ENCODE measurements around the gene ZNRF1. TPM values are rescaled to one million over a fixed set of nuclear protein-coding genes. Genes with fewer than 3 reads are reported as not detected.

Gene ZNRF1
- total RNA-seq, 4 donors from 2014 or later, result 8.3 to 17.3 (median 13.2) TPM

DNA sequence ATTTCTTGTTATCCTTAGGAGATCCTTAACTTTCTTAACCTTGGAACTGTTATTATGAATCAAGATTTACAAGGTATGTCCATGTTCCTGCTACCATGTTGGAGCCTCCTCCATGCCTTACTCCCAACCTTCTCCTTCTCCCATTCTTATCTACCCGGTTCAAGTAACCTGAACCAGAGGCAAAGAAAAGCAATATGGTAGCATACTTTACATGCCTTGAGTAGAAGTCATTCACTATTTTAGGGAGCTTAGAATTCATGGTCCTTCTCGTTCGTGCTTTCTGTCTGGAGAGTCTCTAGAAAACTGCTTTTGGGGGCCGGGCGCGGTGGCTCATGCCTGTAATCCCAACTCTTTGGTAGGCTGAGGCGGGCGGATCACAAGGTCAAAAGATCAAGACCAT lies 80.1 kb downstream of the ZNRF1 start:
- no peak for TF ChIP-seq CTCF (IDR thresholded peaks at IDR 0.05; ENCODE audit: low read depth)

DNA sequence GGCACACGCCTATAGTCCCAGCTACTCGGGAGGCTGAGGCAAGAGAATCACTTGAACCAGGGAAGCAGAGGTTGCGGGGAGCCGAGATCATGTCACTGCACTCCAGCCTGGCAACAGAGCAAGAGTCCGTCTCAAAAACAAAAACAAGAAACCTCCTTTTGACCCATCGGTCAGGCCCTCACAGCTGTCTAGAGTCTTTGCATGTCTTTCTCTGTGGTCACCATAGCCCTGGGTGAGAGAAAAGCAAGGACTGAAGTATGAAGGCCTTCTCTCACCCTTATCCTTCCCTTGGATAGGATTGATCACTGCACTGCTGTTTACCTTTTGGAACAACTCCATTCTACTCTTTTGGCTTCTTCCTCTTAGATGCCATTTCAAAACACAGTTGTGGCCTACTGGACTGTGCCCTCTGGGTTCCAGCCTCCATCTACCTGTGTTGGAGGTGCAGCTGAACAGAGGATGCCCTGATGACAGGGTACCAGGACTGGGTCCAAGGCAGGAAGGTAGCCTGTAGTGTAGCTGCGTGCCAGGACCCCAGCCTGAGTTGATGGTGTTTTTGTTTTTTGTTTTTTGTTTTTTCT lies 80.6 kb downstream of the ZNRF1 start:
- TF ChIP-seq CTCF (IDR thresholded peaks at IDR 0.05; ENCODE audit: low read depth), result no peak

GRCh38 chr16:75080205-75081029 lies 81.6 kb downstream of the ZNRF1 start:
- TF ChIP-seq CTCF (IDR thresholded peaks at IDR 0.05; ENCODE audit: low read depth), result no peak

DNA sequence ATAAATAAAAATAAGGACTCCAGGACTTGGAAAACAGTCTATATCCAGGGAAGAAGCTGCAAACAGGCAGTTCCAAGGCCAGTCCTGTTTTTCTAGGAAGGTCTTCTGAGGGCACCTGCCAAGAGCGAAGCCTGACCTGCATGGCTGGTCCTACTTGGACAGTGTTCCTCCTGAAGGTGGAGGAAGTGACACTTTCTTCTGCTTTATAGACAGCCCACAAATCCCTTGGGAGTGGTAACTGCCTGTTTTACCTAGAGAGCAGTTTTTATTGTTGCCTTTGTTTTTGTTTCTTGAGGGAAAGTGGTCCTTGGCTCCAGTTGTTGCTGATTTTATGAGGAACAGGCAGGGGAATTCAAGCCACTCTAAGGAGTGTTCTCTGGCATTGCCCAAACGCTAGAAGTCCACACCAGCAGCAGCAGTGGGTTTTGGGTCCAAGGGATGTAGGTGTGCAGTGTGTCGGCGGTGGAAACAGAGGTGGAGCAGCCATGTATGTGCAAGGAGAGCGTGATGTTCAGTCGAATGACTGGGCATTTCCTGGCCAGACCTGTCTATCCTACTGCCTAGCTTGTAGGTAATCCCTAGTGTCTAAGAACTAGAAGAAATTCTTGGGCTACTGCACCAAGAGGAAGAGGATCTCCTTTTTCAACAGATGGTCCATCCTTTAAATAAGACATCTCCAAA lies 82.5 kb downstream of the ZNRF1 start:
- TF ChIP-seq CTCF (IDR thresholded peaks at IDR 0.05; ENCODE audit: low read depth), result no peak

GRCh38 chr16:75083813-75084212 lies 85.0 kb downstream of the ZNRF1 start:
- no peak for TF ChIP-seq CTCF (IDR thresholded peaks at IDR 0.05; ENCODE audit: low read depth)

DNA sequence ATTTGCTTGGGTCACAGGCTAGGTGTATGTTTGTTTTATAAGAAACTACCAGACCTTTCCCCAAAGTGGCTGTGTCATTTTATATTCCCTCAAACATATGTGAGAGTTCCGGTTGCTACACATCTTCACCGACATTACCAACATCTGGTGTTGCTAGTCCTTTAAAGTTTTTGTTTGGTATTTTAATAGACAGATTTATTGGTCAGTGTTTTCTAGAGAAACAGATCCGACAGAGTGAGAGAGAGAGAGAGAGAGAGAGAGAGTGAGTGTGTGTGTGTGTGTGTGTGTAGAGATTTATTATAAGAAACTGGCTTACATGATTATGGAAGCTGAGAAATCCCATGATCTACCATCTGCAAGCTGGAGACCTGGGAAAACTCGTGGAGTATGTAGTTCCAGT lies 86.7 kb downstream of the ZNRF1 start:
- TF ChIP-seq CTCF (IDR thresholded peaks at IDR 0.05; ENCODE audit: low read depth), result no peak

- no peak for TF ChIP-seq CTCF (IDR thresholded peaks at IDR 0.05; ENCODE audit: low read depth)
These were observed 87.5 kb downstream of the ZNRF1 start for GRCh38 chr16:75086281-75086680.

All from subcutaneous adipose tissue (tissue), 4 donors.